ENCODE measurements around the gene LSM10. TPM values are rescaled to one million over a fixed set of nuclear protein-coding genes. Genes with fewer than 3 reads are reported as not detected.

The LSM10 gene
- total RNA-seq, 1 experiment from 2014 or later = 56.3 TPM

GRCh38 chr1:36355811-36356210, 41.9 kb downstream of the LSM10 start (continued):
- no peak for TF ChIP-seq HMGXB4 (CRISPR knock-in tag; IDR thresholded peaks at IDR 0.05)
- no peak for TF ChIP-seq TP53 (CRISPR knock-in tag; IDR thresholded peaks at IDR 0.05)

- POLR2A ChIA-PET = no interaction called here
- no peaks in the 10 kb centered on the region for H3K27me3 Mint-ChIP-seq (ENCODE audit: low read depth)
- CTCF ChIA-PET = interaction anchor here (1.4 kb wide), 1 partner anchor 12 kb away, joined by 4 read pairs; no protein-coding TSS in a partner anchor
- ATAC-seq = no peak
- no peak for DNase-seq (ENCODE audit: low spot score)
- peaks cover 8% of the 10 kb centered on the region for H3K4me1 Mint-ChIP-seq
- no peak overlapping the region for H3K4me3 Mint-ChIP-seq
- no peak for TF ChIP-seq ZNF532 (CRISPR knock-in tag; IDR thresholded peaks at IDR 0.05; ENCODE audit: borderline replicate concordance)
- no peak overlapping the region for H3K27ac Mint-ChIP-seq
- H3K36me3 Mint-ChIP-seq = peaks cover 28% of the 10 kb centered on the region
- H3K9me3 Mint-ChIP-seq = no peaks in the 10 kb centered on the region
Observed at GRCh38 chr1:36354486-36354885, 43.2 kb downstream of the LSM10 start.

GRCh38 chr1:36352910-36353878, 44.5 kb downstream of the LSM10 start:
- peak overlapping the region; percentile 51 for H3K27ac Mint-ChIP-seq
- H3K36me3 Mint-ChIP-seq = peaks cover 27% of the 10 kb centered on the region
- DNase-seq (ENCODE audit: low spot score) (no peak), ATAC-seq (no peak)
- ChIA-PET CTCF (interaction anchor here (0.7 to 7.0 kb wide), 4 partner anchors 11 to 29 kb away, joined by 3 to 72 read pairs (median 22); no protein-coding TSS in a partner anchor), POLR2A (no interaction called here)
- peaks cover 8% of the 10 kb centered on the region for H3K4me1 Mint-ChIP-seq
- H3K27me3 Mint-ChIP-seq (ENCODE audit: low read depth) = no peaks in the 10 kb centered on the region
- no peak for TF ChIP-seq NFE2L1 (CRISPR knock-in tag; IDR thresholded peaks at IDR 0.05)
- no peak for TF ChIP-seq MLX (CRISPR knock-in tag; IDR thresholded peaks at IDR 0.05)
- no peak for TF ChIP-seq SMAD4 (CRISPR knock-in tag; IDR thresholded peaks at IDR 0.05)
- H3K9me3 Mint-ChIP-seq = no peaks in the 10 kb centered on the region
- no peak overlapping the region for H3K4me3 Mint-ChIP-seq

- H3K27ac Mint-ChIP-seq = peak overlapping the region; percentile 51
- TF ChIP-seq ZNF121 (CRISPR knock-in tag; IDR thresholded peaks at IDR 0.05) (no peak), IRF1 (CRISPR knock-in tag; IDR thresholded peaks at IDR 0.05) (no peak), CREB1 (CRISPR knock-in tag; IDR thresholded peaks at IDR 0.05) (no peak), ZNF423 (CRISPR knock-in tag; IDR thresholded peaks at IDR 0.05) (no peak), CREM (CRISPR knock-in tag; IDR thresholded peaks at IDR 0.05) (no peak), ZSCAN18 (CRISPR knock-in tag; IDR thresholded peaks at IDR 0.05) (no peak), FOXK1 (CRISPR knock-in tag; IDR thresholded peaks at IDR 0.05) (no peak), NR3C1 (CRISPR knock-in tag; conservative IDR thresholded peaks at IDR 0.05; ENCODE audit: low read depth) (no peak), ZNF396 (CRISPR knock-in tag; IDR thresholded peaks at IDR 0.05; ENCODE audit: borderline replicate concordance) (no peak), GTF2I (CRISPR knock-in tag; conservative IDR thresholded peaks at IDR 0.05) (no peak), PREB (CRISPR knock-in tag; IDR thresholded peaks at IDR 0.05; ENCODE audit: borderline replicate concordance) (no peak), JUN (CRISPR knock-in tag; IDR thresholded peaks at IDR 0.05) (no peak)
Observed at GRCh38 chr1:36352125-36352909, 45.4 kb downstream of the LSM10 start.

More at GRCh38 chr1:36352125-36352909, 45.4 kb downstream of the LSM10 start:
- CTCF ChIA-PET = interaction anchor here (1.2 to 7.0 kb wide), 4 partner anchors 10 to 67 kb away, joined by 5 to 72 read pairs (median 22); no protein-coding TSS in a partner anchor
- H3K9me3 Mint-ChIP-seq = no peaks in the 10 kb centered on the region
- POLR2A ChIA-PET = no interaction called here
- ATAC-seq (no peak), DNase-seq (ENCODE audit: low spot score) (no peak)
- H3K27me3 Mint-ChIP-seq (ENCODE audit: low read depth) = no peaks in the 10 kb centered on the region
- peaks cover 8% of the 10 kb centered on the region for H3K4me1 Mint-ChIP-seq
- no peak overlapping the region for H3K4me3 Mint-ChIP-seq
- H3K36me3 Mint-ChIP-seq = peaks cover 32% of the 10 kb centered on the region
